Activated gamma-delta T cell treated with anti-CD3 and anti-CD28 coated beads, Interleukin-2, amount 50 U/mL, for 16 hours (primary cell): ENCODE measurements around the gene DHPS.
"Not testable (repeated sequence)": the region's sequence is repeated elsewhere in the genome, so short reads cannot be mapped to it uniquely, and the experiment has no call there.

Experiments
- DNase-seq: peaks from one replicate; pipeline ENCODE4 v3.0.0-alpha.2; 2020; ENCODE audit warnings: low read depth

DHPS gene

GRCh38 chr19:12681074-12681987 is at the start of gene DHPS:
DHPS (minus strand) TSS chr19:12681880; CDS start chr19:12681766, 114 bp downstream.
- DNase-seq = peak; percentile 80

DNA sequence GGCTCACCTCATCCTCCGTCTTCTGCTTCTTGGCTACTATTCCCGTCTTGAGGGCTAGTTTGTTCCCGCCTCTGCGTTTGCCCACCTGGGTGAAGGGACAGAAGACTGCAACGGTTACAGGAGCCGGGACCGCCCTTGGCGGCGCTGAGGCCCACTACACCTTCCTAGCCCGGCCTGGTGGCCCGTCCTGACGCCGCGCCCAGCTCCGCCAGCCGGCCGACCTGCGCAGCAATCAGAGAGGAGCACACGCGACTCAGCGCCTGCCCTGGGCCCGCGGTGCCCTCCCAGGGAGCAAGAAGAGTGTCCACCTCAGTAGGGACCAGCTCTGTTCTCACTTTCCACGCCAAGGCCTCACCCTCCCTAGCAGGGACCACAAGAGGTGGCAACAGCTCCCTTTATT is 49.7 kb upstream of the DHPS start:
- no peak for DNase-seq

DNA sequence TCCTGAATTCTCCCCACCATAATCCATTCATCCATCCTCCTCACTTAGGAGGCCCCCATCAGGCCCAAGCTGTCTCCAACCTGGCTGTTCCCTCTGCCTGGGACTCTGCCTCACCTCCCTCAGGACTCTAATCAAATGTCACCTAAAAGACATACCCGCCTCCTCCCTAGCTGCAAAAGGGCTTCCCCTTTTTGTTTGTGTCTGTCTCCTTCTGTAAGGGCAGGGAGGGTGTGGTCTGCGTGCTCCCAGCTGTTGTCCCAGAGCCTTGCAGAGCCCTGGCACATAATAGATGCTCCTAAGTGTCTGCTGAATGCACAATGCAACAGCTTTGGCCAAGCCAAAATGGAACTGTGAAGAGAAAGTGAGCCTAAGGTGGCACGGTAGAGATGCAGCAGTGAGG is 48.4 kb upstream of the DHPS start:
- DNase-seq = no peak

DNA sequence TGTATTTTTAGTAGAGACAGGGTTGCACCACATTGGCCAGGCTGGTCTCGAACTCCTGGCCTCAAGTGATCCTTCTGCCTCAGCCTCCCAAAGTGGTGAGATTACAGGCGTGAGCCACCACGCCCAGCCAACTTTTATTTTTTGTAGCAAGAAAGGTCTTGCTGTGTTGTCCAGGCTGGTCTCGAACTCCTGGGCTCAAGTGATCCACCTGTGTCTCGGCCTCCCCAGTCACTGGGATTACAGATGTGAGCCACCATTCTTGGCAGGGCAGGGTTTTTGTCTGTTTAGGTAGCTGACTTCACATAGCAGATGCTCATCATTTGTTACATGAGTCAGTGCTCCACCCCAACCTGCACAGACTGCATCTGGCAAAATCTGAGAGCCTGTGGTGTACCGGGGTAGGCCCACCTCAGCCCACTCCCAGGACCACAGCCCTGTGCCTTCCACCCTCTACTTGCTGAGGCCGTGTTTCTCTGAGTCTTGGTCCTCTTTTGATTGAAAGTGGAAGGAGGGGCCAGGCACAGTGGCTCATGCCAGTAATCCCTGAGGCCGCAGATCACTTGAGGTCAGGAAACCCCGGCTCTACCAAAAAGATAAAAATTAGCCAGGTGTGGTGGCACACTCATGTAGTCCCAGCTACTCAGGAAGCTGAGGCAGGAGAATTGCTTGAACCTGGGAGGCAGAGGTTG is 46.2 kb upstream of the DHPS start:
- DNase-seq = no peak

GRCh38 chr19:12726988-12727316 is 45.3 kb upstream of the DHPS start:
- no peak for DNase-seq

GRCh38 chr19:12725612-12726011 is 43.9 kb upstream of the DHPS start:
- not testable (repeated sequence) for DNase-seq

DNA sequence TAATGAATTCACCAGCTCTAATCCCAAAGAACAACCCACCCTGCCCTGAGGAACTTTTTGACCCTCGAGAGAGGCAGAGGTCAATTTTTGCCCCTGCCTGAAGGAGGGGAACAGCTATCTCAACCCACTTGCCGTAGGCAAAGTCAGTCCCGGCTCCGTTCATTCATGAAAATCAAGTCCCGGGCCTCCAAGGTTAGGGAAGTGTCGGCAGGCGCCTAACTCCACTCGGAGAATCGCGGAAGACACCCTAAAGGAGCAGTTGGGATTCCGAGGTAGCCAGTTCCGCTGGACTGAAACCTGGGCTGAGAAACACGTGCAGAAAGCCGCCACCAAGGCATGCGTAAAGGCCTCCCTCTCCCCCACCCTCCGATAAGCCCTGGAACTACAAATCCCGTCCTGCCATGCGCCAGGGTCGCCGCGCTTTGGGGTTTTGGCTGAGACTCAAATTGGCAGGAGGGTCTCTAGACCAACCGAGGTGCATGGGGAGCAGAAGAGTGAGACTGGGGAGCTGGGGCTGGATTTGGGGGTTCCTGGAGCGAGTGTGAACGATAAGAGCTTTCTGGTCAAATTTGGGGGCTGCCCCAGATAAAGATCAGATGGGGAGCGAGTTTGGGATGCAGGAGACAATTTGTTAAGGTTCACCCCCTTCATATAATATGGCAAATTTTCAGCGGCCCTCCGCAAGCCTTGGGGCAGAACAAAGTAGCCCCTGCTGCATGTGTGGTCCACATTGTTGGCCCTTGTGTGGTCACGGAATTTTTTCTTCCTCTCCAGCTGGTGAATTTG is 42.2 kb upstream of the DHPS start, which contains the start of gene TNPO2:
Gene TNPO2, minus strand, starts transcription at position 292 of the 786 bp plus-strand sequence. CDS start 2,955 bp downstream, outside the sequence.
- DNase-seq = peak; percentile 39

DNA sequence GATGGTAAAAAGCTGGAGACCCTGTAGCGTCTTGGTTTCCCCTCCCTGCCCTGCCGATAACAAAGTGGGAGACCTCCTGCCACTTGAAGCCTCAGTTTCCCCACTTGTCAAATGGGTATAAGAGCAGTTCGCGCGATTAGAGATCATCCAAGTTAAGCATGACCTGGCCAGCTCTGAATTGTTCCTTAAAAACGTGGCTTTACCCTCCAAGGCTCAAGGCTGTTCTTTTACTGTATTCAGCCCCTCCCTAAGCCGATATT is 41.6 kb upstream of the DHPS start:
- DNase-seq = no peak

GRCh38 chr19:12722566-12723380 is 41.1 kb upstream of the DHPS start:
- DNase-seq = peak; percentile 90

- DNase-seq = no peak
Observed at GRCh38 chr19:12721656-12722565, 40.2 kb upstream of the DHPS start.

- no peak for DNase-seq
Observed at GRCh38 chr19:12720851-12721655, 39.4 kb upstream of the DHPS start.

GRCh38 chr19:12720296-12720695 is 38.6 kb upstream of the DHPS start:
- no peak for DNase-seq

DNA sequence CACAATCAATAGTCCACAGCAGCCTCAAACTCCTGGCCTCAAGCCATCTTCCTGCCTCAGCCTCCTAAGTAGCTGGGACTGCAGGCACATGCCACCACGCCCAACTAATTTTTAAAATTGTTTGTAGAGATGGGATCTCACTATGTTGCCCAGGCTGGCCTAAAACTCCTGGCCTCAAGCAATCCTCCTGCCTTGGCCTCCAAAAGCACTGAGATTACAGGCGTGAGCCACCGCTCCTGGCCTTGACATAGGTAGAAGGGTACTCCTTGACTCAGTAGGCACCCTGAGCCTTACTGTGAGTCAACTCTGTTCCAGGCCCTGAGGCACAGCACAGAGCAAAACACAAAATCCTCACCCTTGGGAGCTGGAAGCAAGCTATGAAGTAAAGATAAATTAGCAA is 34.2 kb upstream of the DHPS start:
- no peak for DNase-seq

- DNase-seq = no peak
Observed at GRCh38 chr19:12715102-12715501, 33.4 kb upstream of the DHPS start.

- DNase-seq = not testable (repeated sequence)
Observed at GRCh38 chr19:12713304-12713703, 31.6 kb upstream of the DHPS start.

DNA sequence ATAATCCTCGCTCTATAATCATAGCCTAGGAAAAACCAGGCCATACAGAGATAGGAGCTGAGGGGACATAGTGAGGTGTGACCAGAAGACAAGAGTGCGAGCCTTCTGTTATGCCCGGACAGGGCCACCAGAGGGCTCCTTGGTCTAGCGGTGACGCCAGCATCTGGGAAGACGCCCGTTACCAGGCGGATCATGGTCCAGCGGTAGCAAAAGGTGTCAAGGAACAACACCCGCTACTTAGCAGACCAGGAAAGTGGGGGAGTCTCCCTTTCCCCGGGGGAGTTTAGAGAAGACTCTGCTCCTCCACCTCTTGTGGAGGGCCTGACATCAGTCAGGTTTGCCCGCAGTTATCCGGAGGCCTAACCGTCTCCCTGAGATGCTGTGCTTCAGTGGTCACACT is 30.4 kb upstream of the DHPS start:
- DNase-seq = not testable (repeated sequence)

DNA sequence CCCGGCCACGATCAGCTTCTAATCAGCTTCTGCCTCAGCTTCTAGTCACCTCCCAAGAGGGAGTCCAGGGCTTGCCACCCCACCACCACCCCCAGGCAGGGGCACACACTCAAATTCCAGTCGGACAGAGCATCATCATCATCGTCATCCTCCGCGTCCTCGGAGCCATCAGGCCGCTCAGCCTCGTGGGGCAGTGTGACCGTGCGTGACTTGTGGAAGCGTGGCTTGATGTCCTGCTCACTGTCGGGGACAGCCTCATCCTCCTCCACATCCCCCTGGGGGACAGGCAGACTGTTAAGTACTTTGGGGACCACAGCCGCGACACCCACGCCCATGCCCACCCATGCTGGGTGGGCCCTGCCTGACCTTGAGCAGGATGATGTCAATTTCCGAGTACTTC is 29.5 kb upstream of the DHPS start:
- DNase-seq = no peak

DNA sequence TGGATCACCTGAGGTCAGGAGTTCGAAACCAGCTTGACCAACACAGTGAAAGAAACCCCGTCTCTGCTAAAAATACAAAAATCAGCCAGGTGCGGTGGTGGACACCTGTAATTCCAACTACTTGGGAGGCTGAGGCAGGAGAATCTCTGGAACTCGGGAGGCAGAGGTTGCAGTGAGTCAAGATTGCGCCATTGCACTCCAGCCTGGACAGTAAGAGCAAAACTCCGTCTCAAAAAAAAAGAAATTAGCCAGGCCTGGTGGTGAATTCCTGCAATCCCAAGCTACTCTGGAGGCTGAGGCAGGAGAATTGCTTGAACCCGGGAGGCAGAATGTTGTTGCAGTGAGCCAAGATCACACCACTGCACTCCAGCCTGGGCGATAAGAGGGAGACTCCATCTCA is 27.0 kb upstream of the DHPS start:
- no peak for DNase-seq

DNA sequence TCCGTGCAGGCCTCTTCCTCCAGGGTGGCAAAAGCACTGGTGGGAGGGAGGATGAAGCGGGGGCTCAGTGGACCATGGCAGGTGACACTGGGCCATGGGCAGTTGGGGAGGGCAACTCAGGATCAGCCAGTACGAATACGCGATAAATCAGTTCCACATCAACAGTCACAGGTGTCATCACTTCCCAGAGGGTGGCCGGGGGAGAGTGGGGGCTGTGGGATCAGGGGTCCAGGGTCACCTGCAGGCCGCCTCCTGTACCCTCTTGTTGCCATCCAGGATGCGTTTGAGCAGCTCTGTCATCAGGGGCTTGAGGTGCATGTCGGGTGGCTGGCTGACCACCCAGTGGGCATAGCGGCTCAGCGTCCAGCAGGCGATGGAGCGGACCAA is 24.6 kb upstream of the DHPS start:
- DNase-seq = no peak
